HepG2 (cell line): Measurements from ENCODE around the gene CPAMD8. TPM values are rescaled to one million over a fixed set of nuclear protein-coding genes. Genes with fewer than 3 reads are reported as not detected.

Experiments used
- DMTF1 ChIP-seq: sonication (generic); formaldehyde crosslinking; IDR thresholded peaks from 2 replicates; pipeline ENCODE4 v1.4.0; 2020; ENCODE audit warnings: mild to moderate bottlenecking, missing genetic modification reagents
- ERF ChIP-seq: IDR thresholded peaks from 2 replicates; pipeline ENCODE4 v1.6.1; 2018; ENCODE audit warnings: missing biosample characterization, missing genetic modification reagents
- ETV5 ChIP-seq: IDR thresholded peaks from 2 replicates; pipeline ENCODE4 v1.6.1; 2018; ENCODE audit warnings: missing biosample characterization, missing genetic modification reagents, inconsistent platforms, borderline replicate concordance
- KAT2B ChIP-seq: fragments of 150-350 bp; IDR thresholded peaks from 2 replicates; pipeline ENCODE4 v1.6.1; 2014; ENCODE audit warnings: low read depth, low read length, borderline replicate concordance
- KLF11 ChIP-seq: IDR thresholded peaks from 2 replicates; pipeline ENCODE4 v1.6.1; 2016; ENCODE audit warnings: missing compliant biosample characterization
- KLF15 ChIP-seq: sonication (generic); formaldehyde crosslinking; IDR thresholded peaks from 2 replicates; pipeline ENCODE4 v1.8.1; 2023; ENCODE audit warnings: borderline replicate concordance, mild to moderate bottlenecking, inconsistent platforms, missing genetic modification reagents, mixed read lengths
- MNT ChIP-seq: fragments of 450-650 bp; IDR thresholded peaks from 2 replicates; pipeline ENCODE4 v1.6.1; 2016
- PLSCR1 ChIP-seq: sonication (generic); formaldehyde crosslinking; IDR thresholded peaks from 2 replicates; pipeline ENCODE4 v1.5.0; 2020; ENCODE audit warnings: missing genetic modification reagents, mild to moderate bottlenecking, borderline replicate concordance
- PRDM10 ChIP-seq: sonication (generic); formaldehyde crosslinking; IDR thresholded peaks from 2 replicates; pipeline ENCODE4 v1.4.0; 2020; ENCODE audit warnings: low read depth, missing genetic modification reagents
- ZFP91 ChIP-seq: sonication (generic); formaldehyde crosslinking; IDR thresholded peaks from 2 replicates; pipeline ENCODE4 v1.9.0; 2022; ENCODE audit warnings: missing genetic modification reagents, mild to moderate bottlenecking, borderline replicate concordance
- ZNF121 ChIP-seq: sonication (generic); formaldehyde crosslinking; IDR thresholded peaks from 2 replicates; pipeline ENCODE4 v1.5.0; 2020; ENCODE audit warnings: mild to moderate bottlenecking, missing genetic modification reagents
- ZNF17 ChIP-seq: sonication (generic); formaldehyde crosslinking; IDR thresholded peaks from 2 replicates; pipeline ENCODE4 v1.5.0; 2020; ENCODE audit warnings: mild to moderate bottlenecking, missing genetic modification reagents
- ZNF280B ChIP-seq: sonication (generic); formaldehyde crosslinking; IDR thresholded peaks from 2 replicates; pipeline ENCODE4 v1.5.0; 2020; ENCODE audit warnings: missing genetic modification reagents, mild to moderate bottlenecking, borderline replicate concordance
- ZNF510 ChIP-seq: sonication (generic); formaldehyde crosslinking; IDR thresholded peaks from 2 replicates; pipeline ENCODE4 v1.4.0; 2020; ENCODE audit warnings: low read depth, mild to moderate bottlenecking, missing genetic modification reagents
- polyA plus RNA-seq, 8 experiments: library from polyadenylated mRNA; depleted of rRNA in 3 of 8; stranded (reverse) in 7 of 8; unstranded in 1 of 8; fragments of >200 nt; fragmentation: Illumina TruSeq in 4 of 8; extraction: Trizol in 4 of 8; gene quantifications; 2 replicates each; pipeline versions ENCODE4 v1.2.1 to v1.2.3, GENCODE V29; 2011 to 2016; ENCODE audit warnings: low read depth in 4 of 8, missing spikeins in 1 of 8, mixed read lengths in 1 of 8; ENCODE audit not compliant: insufficient read depth in 1 of 8
- total RNA-seq, 5 experiments: library from RNA; depleted of rRNA; stranded (reverse); fragments of >200 nt; fragmentation: Illumina TruSeq; extraction: Trizol; gene quantifications; 2 replicates each; pipeline ENCODE4 v1.2.3, GENCODE V29; 2016; ENCODE audit warnings: low read depth in 1 of 5

CPAMD8 gene
- total and polyA plus RNA-seq, 2 of the 13 experiments (the other 11 are each of a cell fraction or from before 2014, with no cell fraction given), result 0.29 to 0.34 TPM

DNA sequence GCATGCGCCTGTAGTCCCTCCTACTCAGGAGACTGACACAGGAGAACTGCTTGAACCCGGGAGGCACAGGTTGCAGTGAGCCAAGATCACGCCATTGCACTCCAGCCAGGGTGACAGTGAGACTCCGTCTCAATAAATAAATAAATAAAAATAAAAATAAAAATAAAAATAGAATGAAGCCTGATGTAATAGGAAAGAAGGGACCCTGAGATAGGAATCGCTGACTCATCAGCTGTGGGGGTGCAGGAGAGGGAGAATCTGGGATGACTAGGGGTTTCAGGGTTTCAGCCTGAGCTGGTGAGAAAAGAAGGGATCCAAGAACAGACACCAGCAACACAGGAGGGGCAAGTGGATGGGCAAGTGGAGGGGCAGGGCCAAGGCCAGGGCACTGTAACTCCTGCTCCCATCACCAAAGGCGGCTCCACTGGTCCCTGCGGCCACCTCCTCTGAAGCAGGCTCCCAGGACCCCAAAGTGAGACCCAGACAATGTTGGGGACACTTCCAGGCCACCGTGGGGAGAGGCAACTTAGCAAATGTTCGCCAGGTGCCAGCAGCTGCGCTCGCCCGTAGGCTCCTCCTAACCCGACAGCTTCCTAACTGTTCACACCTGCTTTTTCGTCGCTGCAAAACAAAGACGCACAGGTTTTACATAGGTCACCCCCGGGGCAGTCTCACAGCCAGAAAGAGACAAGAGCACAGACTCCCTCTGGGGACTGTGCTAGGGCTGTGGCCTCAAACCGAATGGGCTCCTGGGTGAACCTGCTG is 47.4 kb upstream of the CPAMD8 start (continued):
- 0 out of 2 replicates have a peak, but pooled peaks have one; percentile 5 for TF ChIP-seq ZFP91 (CRISPR knock-in tag)
- TF ChIP-seq KLF11, result no peak
- no peak for TF ChIP-seq KAT2B
- no peak for TF ChIP-seq PRDM10 (CRISPR knock-in tag)
- TF ChIP-seq ZNF17 (CRISPR knock-in tag), result no peak
- peak; percentile 48; the same call in 1 of the 2 replicates for TF ChIP-seq ZNF280B (CRISPR knock-in tag)
- no peak for TF ChIP-seq KLF15 (CRISPR knock-in tag)
- TF ChIP-seq MNT, result no peak
- 0 out of 2 replicates have a peak, but pooled peaks have one; percentile 14 for TF ChIP-seq ERF (CRISPR knock-in tag)
- no peak for TF ChIP-seq ETV5
- no peak for TF ChIP-seq ZNF510 (CRISPR knock-in tag)
- TF ChIP-seq PLSCR1 (CRISPR knock-in tag), result no peak
- no peak for TF ChIP-seq ZNF121 (CRISPR knock-in tag)
- no peak for TF ChIP-seq DMTF1 (CRISPR knock-in tag)
